Measurements from ENCODE around the gene CMTM7. TPM values are rescaled to one million over a fixed set of nuclear protein-coding genes. Genes with fewer than 3 reads are reported as not detected.
A peak's percentile ranks its signal among the peaks of the same experiment; 100 is the strongest.

CMTM7 gene
- total RNA-seq, 1 experiment from 2014 or later = 131 TPM

GRCh38 chr3:32359766-32360492 lies 31.7 kb upstream of the CMTM7 start:
- TF ChIP-seq, protein P1, sequence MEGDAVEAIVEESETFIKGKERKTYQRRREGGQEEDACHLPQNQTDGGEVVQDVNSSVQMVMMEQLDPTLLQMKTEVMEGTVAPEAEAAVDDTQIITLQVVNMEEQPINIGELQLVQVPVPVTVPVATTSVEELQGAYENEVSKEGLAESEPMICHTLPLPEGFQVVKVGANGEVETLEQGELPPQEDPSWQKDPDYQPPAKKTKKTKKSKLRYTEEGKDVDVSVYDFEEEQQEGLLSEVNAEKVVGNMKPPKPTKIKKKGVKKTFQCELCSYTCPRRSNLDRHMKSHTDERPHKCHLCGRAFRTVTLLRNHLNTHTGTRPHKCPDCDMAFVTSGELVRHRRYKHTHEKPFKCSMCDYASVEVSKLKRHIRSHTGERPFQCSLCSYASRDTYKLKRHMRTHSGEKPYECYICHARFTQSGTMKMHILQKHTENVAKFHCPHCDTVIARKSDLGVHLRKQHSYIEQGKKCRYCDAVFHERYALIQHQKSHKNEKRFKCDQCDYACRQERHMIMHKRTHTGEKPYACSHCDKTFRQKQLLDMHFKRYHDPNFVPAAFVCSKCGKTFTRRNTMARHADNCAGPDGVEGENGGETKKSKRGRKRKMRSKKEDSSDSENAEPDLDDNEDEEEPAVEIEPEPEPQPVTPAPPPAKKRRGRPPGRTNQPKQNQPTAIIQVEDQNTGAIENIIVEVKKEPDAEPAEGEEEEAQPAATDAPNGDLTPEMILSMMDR (IDR thresholded peaks at IDR 0.05; ENCODE audit: unreplicated experiment) = no peak
- no TSS peak for BruUV-seq (replicated peaks)
- CTCF ChIA-PET = interaction anchor here (0.6 kb wide), 1 partner anchor 8 kb away, joined by 4 read pairs; no protein-coding TSS in a partner anchor
- no peak overlapping the region for H3K27ac Mint-ChIP-seq (ENCODE audit: unreplicated experiment)
- intact Hi-C loops (cut with micrococcal nuclease; ENCODE audit: unreplicated experiment) = no loop called here
- no peaks in the 10 kb centered on the region for H3K27me3 Mint-ChIP-seq (ENCODE audit: unreplicated experiment)
- H3K4me1 Mint-ChIP-seq (ENCODE audit: low read depth, unreplicated experiment) = peaks cover 36% of the 10 kb centered on the region
- peak; percentile 34 for DNase-seq
- no peaks in the 10 kb centered on the region for H3K9me3 Mint-ChIP-seq (ENCODE audit: low read depth, unreplicated experiment)
- H3K4me3 Mint-ChIP-seq (ENCODE audit: low read depth, unreplicated experiment) = no peak overlapping the region
- no peaks in the 10 kb centered on the region for H3K36me3 Mint-ChIP-seq (ENCODE audit: insufficient read depth, unreplicated experiment)

GRCh38 chr3:32360493-32360827 lies 31.2 kb upstream of the CMTM7 start:
- no peaks in the 10 kb centered on the region for H3K36me3 Mint-ChIP-seq (ENCODE audit: insufficient read depth, unreplicated experiment)
- CTCF ChIA-PET = interaction anchor here (0.6 kb wide), 1 partner anchor 473 kb away, joined by 4 read pairs; no protein-coding TSS in a partner anchor
- intact Hi-C loops (cut with micrococcal nuclease; ENCODE audit: unreplicated experiment) = no loop called here
- no peak overlapping the region for H3K27ac Mint-ChIP-seq (ENCODE audit: unreplicated experiment)
- no peak overlapping the region for H3K4me3 Mint-ChIP-seq (ENCODE audit: low read depth, unreplicated experiment)
- DNase-seq = no peak
- H3K4me1 Mint-ChIP-seq (ENCODE audit: low read depth, unreplicated experiment) = peaks cover 32% of the 10 kb centered on the region
- TF ChIP-seq, protein P1 (IDR thresholded peaks at IDR 0.05; ENCODE audit: unreplicated experiment) = no peak
- H3K27me3 Mint-ChIP-seq (ENCODE audit: unreplicated experiment) = no peaks in the 10 kb centered on the region
- BruUV-seq (replicated peaks) = no TSS peak
- H3K9me3 Mint-ChIP-seq (ENCODE audit: low read depth, unreplicated experiment) = no peaks in the 10 kb centered on the region

DNA sequence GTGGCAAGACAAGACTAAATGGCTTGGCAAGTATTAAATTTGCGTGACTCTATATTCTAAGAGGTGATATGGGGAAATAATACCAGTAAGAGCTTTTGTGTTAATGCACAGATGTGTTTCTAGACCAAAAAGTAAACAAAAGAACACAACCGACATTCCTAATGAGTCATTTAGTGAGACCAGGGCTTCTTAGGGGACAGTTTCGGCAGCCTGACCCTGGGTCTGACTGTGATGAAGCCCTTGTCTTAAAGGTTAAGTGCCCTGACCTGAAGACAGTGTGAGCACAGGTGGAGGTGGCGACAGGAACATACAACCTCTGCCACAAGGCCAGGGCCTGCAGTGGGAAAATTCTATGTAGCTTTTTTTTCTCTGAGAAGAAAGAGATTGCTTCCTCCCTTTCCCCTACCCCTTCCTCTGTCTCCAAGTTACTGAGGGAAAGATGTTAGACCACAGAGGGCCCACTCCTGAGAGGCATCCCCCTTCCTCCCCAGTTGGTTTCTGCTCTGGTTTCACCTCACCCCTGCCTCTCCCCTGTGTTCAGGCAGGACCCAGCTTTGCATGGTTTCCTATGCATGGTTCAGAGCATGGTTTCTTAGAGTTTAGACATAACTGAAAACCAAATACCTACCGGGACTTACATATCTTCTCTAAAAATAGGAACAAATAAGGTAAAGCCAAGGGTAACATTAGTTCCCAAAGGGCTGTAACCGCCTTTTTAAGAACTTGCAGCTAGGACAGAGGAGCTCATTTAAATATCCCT lies 24.8 kb upstream of the CMTM7 start:
- DNase-seq = peak; percentile 11
- CTCF ChIA-PET = no interaction called here
- intact Hi-C loops (cut with micrococcal nuclease; ENCODE audit: unreplicated experiment) = no loop called here
- no TSS peak for BruUV-seq (replicated peaks)
- Mint-ChIP-seq H3K27ac (ENCODE audit: unreplicated experiment) (peak overlapping the region; percentile 28), H3K27me3 (ENCODE audit: unreplicated experiment) (no peaks in the 10 kb centered on the region), H3K4me3 (ENCODE audit: low read depth, unreplicated experiment) (peak overlapping the region; percentile 13), H3K9me3 (ENCODE audit: low read depth, unreplicated experiment) (no peaks in the 10 kb centered on the region), H3K36me3 (ENCODE audit: insufficient read depth, unreplicated experiment) (peaks cover 5% of the 10 kb centered on the region), H3K4me1 (ENCODE audit: low read depth, unreplicated experiment) (peaks cover 20% of the 10 kb centered on the region)
- TF ChIP-seq, protein P1 (IDR thresholded peaks at IDR 0.05; ENCODE audit: unreplicated experiment) = no peak

DNA sequence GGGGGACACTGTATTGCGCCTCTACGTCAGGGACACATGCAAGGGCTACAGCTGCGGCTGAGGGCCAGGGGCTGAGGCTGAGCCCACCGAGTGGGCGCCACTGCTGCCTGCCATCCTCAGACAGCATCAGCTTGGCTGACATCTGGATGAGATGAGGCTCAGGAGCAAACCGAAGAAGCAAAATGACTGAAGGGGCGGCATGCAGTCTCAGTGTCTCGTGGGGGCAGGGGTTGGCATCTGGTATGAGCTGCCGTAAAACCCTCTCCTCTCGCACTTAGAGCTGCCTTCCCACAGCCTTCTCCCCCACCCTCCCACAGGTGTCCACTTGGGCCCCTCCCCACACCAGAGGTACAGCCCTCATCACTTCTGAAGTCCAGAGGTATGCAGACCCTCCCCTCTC lies 24.2 kb upstream of the CMTM7 start:
- BruUV-seq (replicated peaks) = no TSS peak
- TF ChIP-seq, protein P1 (IDR thresholded peaks at IDR 0.05; ENCODE audit: unreplicated experiment) = no peak
- H3K9me3 Mint-ChIP-seq (ENCODE audit: low read depth, unreplicated experiment) = no peaks in the 10 kb centered on the region
- intact Hi-C loops (cut with micrococcal nuclease; ENCODE audit: unreplicated experiment) = no loop called here
- no peaks in the 10 kb centered on the region for H3K27me3 Mint-ChIP-seq (ENCODE audit: unreplicated experiment)
- peaks cover 20% of the 10 kb centered on the region for H3K4me1 Mint-ChIP-seq (ENCODE audit: low read depth, unreplicated experiment)
- H3K4me3 Mint-ChIP-seq (ENCODE audit: low read depth, unreplicated experiment) = no peak overlapping the region
- CTCF ChIA-PET = no interaction called here
- no peak overlapping the region for H3K27ac Mint-ChIP-seq (ENCODE audit: unreplicated experiment)
- peaks cover 5% of the 10 kb centered on the region for H3K36me3 Mint-ChIP-seq (ENCODE audit: insufficient read depth, unreplicated experiment)
- DNase-seq = no peak
